Liver (tissue), 9 donors: Measurements from ENCODE around the gene NTF3. TPM values are rescaled to one million over a fixed set of nuclear protein-coding genes. Genes with fewer than 3 reads are reported as not detected.

Experiments
- DNase-seq: peaks from one replicate; pipeline ENCODE4 v3.0.0-alpha.2; 2017; ENCODE audit warnings: low spot score
- H3K27ac ChIP-seq, 2 donors: one replicate each; pipeline ENCODE4 v1.7.0; 2013; ENCODE audit warnings: inconsistent platforms in 2 of 2, low read length in 2 of 2, control low read depth in 1 of 2, low read depth in 1 of 2, mild to moderate bottlenecking in 1 of 2
- H3K27me3 ChIP-seq, 4 donors: one replicate each; pipeline versions ENCODE4 v1.6.1 to v1.7.0; 2013; ENCODE audit warnings: low read length in 3 of 4, inconsistent platforms in 1 of 4, mild to moderate bottlenecking in 1 of 4, moderate library complexity in 1 of 4; ENCODE audit not compliant: control insufficient read depth in 4 of 4, insufficient read depth in 4 of 4
- H3K36me3 ChIP-seq, 4 donors: one replicate each; pipeline versions ENCODE4 v1.6.1 to v1.7.0; 2013; ENCODE audit warnings: low read length in 3 of 4, mild to moderate bottlenecking in 3 of 4, low read depth in 1 of 4, moderate library complexity in 1 of 4; ENCODE audit not compliant: control insufficient read depth in 4 of 4, insufficient read depth in 3 of 4
- H3K4me1 ChIP-seq, 4 donors: one replicate each; pipeline versions ENCODE4 v1.6.1 to v1.7.0; 2013; ENCODE audit warnings: low read length in 3 of 4, mild to moderate bottlenecking in 3 of 4, moderate library complexity in 1 of 4; ENCODE audit not compliant: control insufficient read depth in 4 of 4, insufficient read depth in 4 of 4
- H3K4me3 ChIP-seq, 3 donors: one replicate each; pipeline versions ENCODE4 v1.6.1 to v1.7.0; 2013; ENCODE audit warnings: low read length in 3 of 3, control low read depth in 1 of 3, low read depth in 1 of 3, mild to moderate bottlenecking in 1 of 3
- H3K9ac ChIP-seq, 2 donors: one replicate each; pipeline ENCODE4 v1.7.0; 2013; ENCODE audit warnings: low read length in 2 of 2, mild to moderate bottlenecking in 2 of 2, moderate library complexity in 2 of 2, control low read depth in 1 of 2, low read depth in 1 of 2
- H3K9me3 ChIP-seq, 4 donors: one replicate each; pipeline versions ENCODE4 v1.6.1 to v1.7.0; 2013; ENCODE audit warnings: low read length in 3 of 4; ENCODE audit not compliant: control insufficient read depth in 4 of 4
- EGR1 ChIP-seq, 2 donors: IDR thresholded peaks; 2 replicates each; pipeline ENCODE4 v1.6.1; 2016 to 2018; ENCODE audit warnings: antibody characterized with exemption in 2 of 2, low read depth in 2 of 2
- FOXA1 ChIP-seq: IDR thresholded peaks from 2 replicates; pipeline ENCODE4 v1.6.1; 2016; ENCODE audit warnings: antibody characterized with exemption
- FOXA2 ChIP-seq: IDR thresholded peaks from 2 replicates; pipeline ENCODE4 v1.6.1; 2016; ENCODE audit warnings: antibody characterized with exemption
- GABPA ChIP-seq, 2 donors: IDR thresholded peaks in 1 of 2; conservative IDR thresholded peaks in 1 of 2; 2 replicates each; pipeline ENCODE4 v1.6.1; 2016; ENCODE audit warnings: antibody characterized with exemption in 2 of 2, mild to moderate bottlenecking in 1 of 2, moderate library complexity in 1 of 2
- HNF4A ChIP-seq, 2 donors: conservative IDR thresholded peaks; 2 replicates each; pipeline ENCODE4 v1.6.1; 2016; ENCODE audit warnings: antibody characterized with exemption in 2 of 2, mild to moderate bottlenecking in 2 of 2
- HNF4G ChIP-seq: IDR thresholded peaks from 2 replicates; pipeline ENCODE4 v1.6.1; 2016; ENCODE audit warnings: antibody characterized with exemption
- JUND ChIP-seq, 2 donors: IDR thresholded peaks; 2 replicates each; pipeline ENCODE4 v1.6.1; 2016; ENCODE audit warnings: antibody characterized with exemption in 2 of 2
- NR2F2 ChIP-seq: IDR thresholded peaks from 2 replicates; pipeline ENCODE4 v1.6.1; 2016; ENCODE audit warnings: antibody characterized with exemption
- RAD21 ChIP-seq, 2 donors: IDR thresholded peaks; 2 replicates each; pipeline ENCODE4 v1.6.1; 2016; ENCODE audit warnings: antibody characterized with exemption in 2 of 2, mild to moderate bottlenecking in 2 of 2
- RXRA ChIP-seq, 2 donors: IDR thresholded peaks; 2 replicates each; pipeline ENCODE4 v1.6.1; 2017 to 2018; ENCODE audit warnings: antibody characterized with exemption in 2 of 2, mild to moderate bottlenecking in 1 of 2
- SP1 ChIP-seq: IDR thresholded peaks from 2 replicates; pipeline ENCODE4 v1.6.1; 2018; ENCODE audit warnings: antibody characterized with exemption, mild to moderate bottlenecking
- TAF1 ChIP-seq: conservative IDR thresholded peaks from 2 replicates; pipeline ENCODE4 v1.6.1; 2016; ENCODE audit warnings: antibody characterized with exemption, mild to moderate bottlenecking
- YY1 ChIP-seq: IDR thresholded peaks from 2 replicates; pipeline ENCODE4 v1.6.1; 2016; ENCODE audit warnings: antibody characterized with exemption, mild to moderate bottlenecking
- WGBS: extraction: QIAGEN DNeasy Blood & Tissue Kit; methylation state at CpG from one replicate; pipeline ENCODE4 v1.1.7; 2013; 5-methylcytosine and 5-hydroxymethylcytosine counted together
- polyA plus RNA-seq, 2 donors: library from polyadenylated mRNA; stranded (reverse) in 1 of 2; unstranded in 1 of 2; fragments of 200-250 nt in 1 of 2; fragments of >200 nt in 1 of 2; fragmentation: Nextera tagmentation in 1 of 2; extraction: Ambion mirVana in 1 of 2; gene quantifications; one replicate each; pipeline versions ENCODE4 v1.2.1 to v1.2.3, GENCODE V29; 2013 to 2015
- total RNA-seq, 2 donors: library from RNA; depleted of rRNA; stranded (reverse); fragments of >200 nt; gene quantifications; one replicate each; pipeline ENCODE4 v1.2.3, GENCODE V29; 2014
- TF ChIP-seq, protein P1 (sequence below): IDR thresholded peaks from 2 replicates; pipeline ENCODE4 v1.6.1; 2016; ENCODE audit warnings: antibody characterized with exemption
- TF ChIP-seq, protein P2 (sequence below): fragments of 150-350 bp; IDR thresholded peaks from 2 replicates; pipeline ENCODE4 v1.5.1; 2017; ENCODE audit warnings: improper control_type of control experiment, low read depth, low read length; ENCODE audit not compliant: missing input control
- TF ChIP-seq, protein P3 (sequence below): IDR thresholded peaks from 2 replicates; pipeline ENCODE4 v1.6.1; 2016; ENCODE audit warnings: antibody characterized with exemption
- TF ChIP-seq, protein P4 (sequence below): IDR thresholded peaks from 2 replicates; pipeline ENCODE4 v1.6.1; 2016; ENCODE audit warnings: antibody characterized with exemption, mild to moderate bottlenecking
- TF ChIP-seq, protein P5 (sequence below): IDR thresholded peaks from 2 replicates; pipeline ENCODE4 v1.6.1; 2016; ENCODE audit warnings: antibody characterized with exemption
- donor health status: healthy.
- donor health status: healthy.
- donor health status: healthy.
- donor health status: healthy.
- donor health status: healthy.

NTF3 gene
- total and polyA plus RNA-seq, 4 donors = 0.89 to 2.8 (median 1.5) TPM

DNA sequence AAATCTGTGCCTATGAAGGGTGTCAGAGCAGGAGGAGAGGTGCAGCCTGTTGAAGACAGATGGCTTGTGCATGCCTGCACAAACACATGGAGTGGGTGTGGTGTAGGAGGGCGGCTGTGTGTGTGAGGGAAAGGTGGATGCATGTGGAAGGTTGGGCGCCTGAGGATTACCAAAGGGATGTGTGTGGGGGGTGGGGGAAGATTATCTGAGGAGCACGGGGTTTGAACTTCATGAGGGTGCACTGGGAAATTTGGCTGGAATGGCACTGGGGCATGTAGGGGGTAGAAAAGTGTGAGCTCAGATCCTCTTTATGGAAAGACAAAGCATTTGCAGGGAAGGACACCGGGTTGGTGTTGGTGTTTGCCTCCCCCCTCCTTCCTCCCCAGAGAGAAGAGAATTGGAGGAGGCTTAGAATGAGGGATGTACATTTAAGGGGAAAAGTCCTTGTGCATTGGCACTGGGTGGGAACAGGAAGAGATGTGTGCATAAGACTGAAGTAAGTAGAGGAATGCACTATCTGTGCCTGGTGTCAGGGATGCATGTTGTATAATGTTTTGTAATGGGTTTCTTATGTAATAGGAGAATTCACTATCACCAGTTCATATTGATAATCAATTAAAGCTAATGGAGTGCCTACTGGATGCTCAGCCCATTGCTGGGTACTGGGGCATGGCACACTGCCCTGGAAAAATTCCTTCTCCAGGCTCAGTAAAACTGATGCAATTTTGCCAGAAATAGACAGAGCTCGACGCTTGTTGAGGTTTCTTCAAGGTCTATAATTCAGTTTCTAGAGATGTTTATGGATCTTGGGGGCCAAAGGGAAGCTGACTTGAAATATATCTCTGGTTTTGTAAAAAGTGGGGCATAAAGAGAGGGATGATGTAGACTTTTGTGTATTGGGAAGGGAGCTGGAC lies 3.0 kb downstream of the NTF3 start (continued):
- TF ChIP-seq, protein P1, sequence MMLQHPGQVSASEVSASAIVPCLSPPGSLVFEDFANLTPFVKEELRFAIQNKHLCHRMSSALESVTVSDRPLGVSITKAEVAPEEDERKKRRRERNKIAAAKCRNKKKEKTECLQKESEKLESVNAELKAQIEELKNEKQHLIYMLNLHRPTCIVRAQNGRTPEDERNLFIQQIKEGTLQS = no peak
- TF ChIP-seq JUND (IDR thresholded peaks at IDR 0.05) = no peak
- no peak for TF ChIP-seq HNF4A (conservative IDR thresholded peaks at IDR 0.05)
- TF ChIP-seq YY1 = no peak

DNA sequence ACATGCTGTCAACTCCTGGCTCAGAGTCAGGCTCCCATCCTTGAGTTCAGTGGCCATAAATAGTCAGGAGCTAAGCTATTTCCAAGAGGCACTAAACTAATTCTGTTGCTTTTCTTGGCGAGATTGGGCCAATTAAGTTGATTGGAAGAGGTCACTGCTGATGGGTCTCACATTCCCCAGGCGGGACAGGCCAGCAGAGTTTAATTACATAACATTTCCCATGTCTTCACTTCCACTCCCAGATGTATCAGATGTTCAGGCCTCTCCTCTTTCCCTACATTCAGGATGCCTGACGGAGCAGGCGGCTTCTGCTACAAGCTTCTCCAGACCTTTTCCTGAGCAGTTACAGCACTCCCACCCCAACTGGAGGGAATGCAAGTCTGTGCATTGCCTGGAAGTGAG lies 5.3 kb downstream of the NTF3 start:
- H3K27me3 ChIP-seq = peaks cover 0 to 3% (median 0%) of the 10 kb centered on the region in 4 donors
- DNase-seq = no peak
- no peak overlapping the region for H3K9ac ChIP-seq
- no peak overlapping the region for H3K27ac ChIP-seq
- no peaks in the 10 kb centered on the region for H3K36me3 ChIP-seq
- TF ChIP-seq RXRA (IDR thresholded peaks at IDR 0.05) (peak; percentile 49 to 51), NR2F2 (peak; percentile 51), SP1 (peak; percentile 33)
- TF ChIP-seq, protein P1 = no peak
- 83% methylated on average over 4 of the region's 4 CpGs for WGBS
- H3K4me3 ChIP-seq = no peak overlapping the region
- H3K9me3 ChIP-seq = no peaks in the 10 kb centered on the region
- H3K4me1 ChIP-seq = peaks cover 3 to 40% (median 21%) of the 10 kb centered on the region in 4 donors

DNA sequence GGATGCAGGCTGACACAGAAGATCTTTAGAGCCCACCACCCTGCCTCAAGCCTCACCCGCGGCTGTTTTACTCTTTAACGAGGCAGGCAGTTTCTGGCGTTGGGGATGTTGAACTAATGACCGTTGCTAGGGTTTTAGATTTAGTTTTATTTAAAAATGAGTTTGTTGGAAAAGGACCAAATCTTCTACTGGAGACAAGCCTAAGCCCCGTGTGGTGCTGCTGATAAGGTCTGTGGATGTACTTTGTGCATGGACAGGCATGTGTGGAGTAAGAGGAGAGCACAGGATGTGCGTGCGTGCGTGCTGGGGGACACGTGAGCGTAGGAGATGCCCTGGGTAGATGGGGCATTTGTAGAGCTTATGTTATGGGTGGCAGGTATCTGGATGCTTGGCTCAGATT lies 5.7 kb downstream of the NTF3 start:
- TF ChIP-seq EGR1 (IDR thresholded peaks at IDR 0.05; ENCODE audit: low read depth in 2 of 2) = no peak
- TF ChIP-seq, protein P2, sequence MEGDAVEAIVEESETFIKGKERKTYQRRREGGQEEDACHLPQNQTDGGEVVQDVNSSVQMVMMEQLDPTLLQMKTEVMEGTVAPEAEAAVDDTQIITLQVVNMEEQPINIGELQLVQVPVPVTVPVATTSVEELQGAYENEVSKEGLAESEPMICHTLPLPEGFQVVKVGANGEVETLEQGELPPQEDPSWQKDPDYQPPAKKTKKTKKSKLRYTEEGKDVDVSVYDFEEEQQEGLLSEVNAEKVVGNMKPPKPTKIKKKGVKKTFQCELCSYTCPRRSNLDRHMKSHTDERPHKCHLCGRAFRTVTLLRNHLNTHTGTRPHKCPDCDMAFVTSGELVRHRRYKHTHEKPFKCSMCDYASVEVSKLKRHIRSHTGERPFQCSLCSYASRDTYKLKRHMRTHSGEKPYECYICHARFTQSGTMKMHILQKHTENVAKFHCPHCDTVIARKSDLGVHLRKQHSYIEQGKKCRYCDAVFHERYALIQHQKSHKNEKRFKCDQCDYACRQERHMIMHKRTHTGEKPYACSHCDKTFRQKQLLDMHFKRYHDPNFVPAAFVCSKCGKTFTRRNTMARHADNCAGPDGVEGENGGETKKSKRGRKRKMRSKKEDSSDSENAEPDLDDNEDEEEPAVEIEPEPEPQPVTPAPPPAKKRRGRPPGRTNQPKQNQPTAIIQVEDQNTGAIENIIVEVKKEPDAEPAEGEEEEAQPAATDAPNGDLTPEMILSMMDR = no peak
- no peak for TF ChIP-seq HNF4A (conservative IDR thresholded peaks at IDR 0.05)
- TF ChIP-seq YY1 = no peak
- TF ChIP-seq NR2F2 = no peak
- TF ChIP-seq RXRA (IDR thresholded peaks at IDR 0.05) = no peak
- TF ChIP-seq, protein P3, sequence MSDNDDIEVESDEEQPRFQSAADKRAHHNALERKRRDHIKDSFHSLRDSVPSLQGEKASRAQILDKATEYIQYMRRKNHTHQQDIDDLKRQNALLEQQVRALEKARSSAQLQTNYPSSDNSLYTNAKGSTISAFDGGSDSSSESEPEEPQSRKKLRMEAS = no peak
- TF ChIP-seq, protein P1 = no peak
- TF ChIP-seq FOXA2 = no peak
- TF ChIP-seq, protein P4, sequence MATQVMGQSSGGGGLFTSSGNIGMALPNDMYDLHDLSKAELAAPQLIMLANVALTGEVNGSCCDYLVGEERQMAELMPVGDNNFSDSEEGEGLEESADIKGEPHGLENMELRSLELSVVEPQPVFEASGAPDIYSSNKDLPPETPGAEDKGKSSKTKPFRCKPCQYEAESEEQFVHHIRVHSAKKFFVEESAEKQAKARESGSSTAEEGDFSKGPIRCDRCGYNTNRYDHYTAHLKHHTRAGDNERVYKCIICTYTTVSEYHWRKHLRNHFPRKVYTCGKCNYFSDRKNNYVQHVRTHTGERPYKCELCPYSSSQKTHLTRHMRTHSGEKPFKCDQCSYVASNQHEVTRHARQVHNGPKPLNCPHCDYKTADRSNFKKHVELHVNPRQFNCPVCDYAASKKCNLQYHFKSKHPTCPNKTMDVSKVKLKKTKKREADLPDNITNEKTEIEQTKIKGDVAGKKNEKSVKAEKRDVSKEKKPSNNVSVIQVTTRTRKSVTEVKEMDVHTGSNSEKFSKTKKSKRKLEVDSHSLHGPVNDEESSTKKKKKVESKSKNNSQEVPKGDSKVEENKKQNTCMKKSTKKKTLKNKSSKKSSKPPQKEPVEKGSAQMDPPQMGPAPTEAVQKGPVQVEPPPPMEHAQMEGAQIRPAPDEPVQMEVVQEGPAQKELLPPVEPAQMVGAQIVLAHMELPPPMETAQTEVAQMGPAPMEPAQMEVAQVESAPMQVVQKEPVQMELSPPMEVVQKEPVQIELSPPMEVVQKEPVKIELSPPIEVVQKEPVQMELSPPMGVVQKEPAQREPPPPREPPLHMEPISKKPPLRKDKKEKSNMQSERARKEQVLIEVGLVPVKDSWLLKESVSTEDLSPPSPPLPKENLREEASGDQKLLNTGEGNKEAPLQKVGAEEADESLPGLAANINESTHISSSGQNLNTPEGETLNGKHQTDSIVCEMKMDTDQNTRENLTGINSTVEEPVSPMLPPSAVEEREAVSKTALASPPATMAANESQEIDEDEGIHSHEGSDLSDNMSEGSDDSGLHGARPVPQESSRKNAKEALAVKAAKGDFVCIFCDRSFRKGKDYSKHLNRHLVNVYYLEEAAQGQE = no peak
- no peak for TF ChIP-seq TAF1
- TF ChIP-seq, protein P5, sequence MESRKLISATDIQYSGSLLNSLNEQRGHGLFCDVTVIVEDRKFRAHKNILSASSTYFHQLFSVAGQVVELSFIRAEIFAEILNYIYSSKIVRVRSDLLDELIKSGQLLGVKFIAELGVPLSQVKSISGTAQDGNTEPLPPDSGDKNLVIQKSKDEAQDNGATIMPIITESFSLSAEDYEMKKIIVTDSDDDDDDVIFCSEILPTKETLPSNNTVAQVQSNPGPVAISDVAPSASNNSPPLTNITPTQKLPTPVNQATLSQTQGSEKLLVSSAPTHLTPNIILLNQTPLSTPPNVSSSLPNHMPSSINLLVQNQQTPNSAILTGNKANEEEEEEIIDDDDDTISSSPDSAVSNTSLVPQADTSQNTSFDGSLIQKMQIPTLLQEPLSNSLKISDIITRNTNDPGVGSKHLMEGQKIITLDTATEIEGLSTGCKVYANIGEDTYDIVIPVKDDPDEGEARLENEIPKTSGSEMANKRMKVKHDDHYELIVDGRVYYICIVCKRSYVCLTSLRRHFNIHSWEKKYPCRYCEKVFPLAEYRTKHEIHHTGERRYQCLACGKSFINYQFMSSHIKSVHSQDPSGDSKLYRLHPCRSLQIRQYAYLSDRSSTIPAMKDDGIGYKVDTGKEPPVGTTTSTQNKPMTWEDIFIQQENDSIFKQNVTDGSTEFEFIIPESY = no peak
- TF ChIP-seq GABPA (IDR thresholded peaks at IDR 0.05 in 1 of 2, conservative IDR thresholded peaks at IDR 0.05 in 1 of 2) = no peak
- TF ChIP-seq HNF4G = no peak
- TF ChIP-seq SP1 = no peak
- TF ChIP-seq RAD21 (IDR thresholded peaks at IDR 0.05) = no peak
- TF ChIP-seq JUND (IDR thresholded peaks at IDR 0.05) = no peak
- no peak for TF ChIP-seq FOXA1
- peaks cover 0 to 3% (median 0%) of the 10 kb centered on the region in 4 donors for H3K27me3 ChIP-seq
- no peaks in the 10 kb centered on the region for H3K36me3 ChIP-seq
- no peak for DNase-seq
- peaks cover 5 to 39% (median 22%) of the 10 kb centered on the region in 4 donors for H3K4me1 ChIP-seq
- H3K9ac ChIP-seq = no peak overlapping the region
- H3K27ac ChIP-seq = peak overlapping the region in 1 of 2 donors; percentile 9
- no peak overlapping the region for H3K4me3 ChIP-seq
- no peaks in the 10 kb centered on the region for H3K9me3 ChIP-seq
- WGBS = 66% methylated on average over 11 of the region's 11 CpGs
